ENCODE measurements around the gene EPB41.
A peak's percentile ranks its signal among the peaks of the same experiment; 100 is the strongest.

DNA sequence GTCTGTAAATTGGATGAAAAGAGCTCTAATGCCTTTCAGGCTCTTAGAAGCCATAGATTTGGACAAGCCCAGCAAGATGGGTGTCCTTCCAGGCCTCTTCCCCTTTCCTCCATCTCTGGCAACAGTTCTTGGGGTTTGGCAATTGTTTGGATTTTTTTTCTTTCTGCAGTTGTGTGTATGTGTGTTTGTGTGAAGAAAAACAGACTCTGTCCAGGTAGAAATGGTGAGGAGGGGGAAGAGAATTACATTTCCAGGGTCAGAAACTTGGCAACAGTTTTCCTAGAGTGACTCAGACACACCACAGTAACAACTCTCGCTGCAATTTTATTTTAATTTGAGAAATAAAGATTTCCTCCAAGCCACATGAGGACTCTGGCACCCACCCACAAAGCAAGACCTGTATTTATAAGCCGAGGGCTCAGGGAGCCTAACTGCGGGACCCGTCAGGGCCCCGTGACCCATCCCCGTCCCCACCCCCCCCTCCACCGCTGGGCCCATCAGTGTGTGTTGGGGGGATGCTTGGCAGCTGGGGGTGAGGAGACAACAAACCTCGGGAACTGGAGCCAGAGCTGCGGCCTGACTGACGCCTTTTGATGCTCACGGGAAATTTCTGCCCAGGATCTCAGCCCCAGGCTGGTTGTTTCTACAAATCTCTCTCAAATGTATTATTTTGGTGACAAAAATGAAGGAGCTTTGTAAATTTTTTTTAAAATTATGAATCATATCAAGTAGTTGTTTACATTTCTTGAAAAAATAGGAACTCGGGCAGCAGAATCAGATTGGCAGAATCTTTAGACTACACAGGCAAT lies 205.0 kb downstream of the EPB41 start:
- TF ChIP-seq, protein P1, sequence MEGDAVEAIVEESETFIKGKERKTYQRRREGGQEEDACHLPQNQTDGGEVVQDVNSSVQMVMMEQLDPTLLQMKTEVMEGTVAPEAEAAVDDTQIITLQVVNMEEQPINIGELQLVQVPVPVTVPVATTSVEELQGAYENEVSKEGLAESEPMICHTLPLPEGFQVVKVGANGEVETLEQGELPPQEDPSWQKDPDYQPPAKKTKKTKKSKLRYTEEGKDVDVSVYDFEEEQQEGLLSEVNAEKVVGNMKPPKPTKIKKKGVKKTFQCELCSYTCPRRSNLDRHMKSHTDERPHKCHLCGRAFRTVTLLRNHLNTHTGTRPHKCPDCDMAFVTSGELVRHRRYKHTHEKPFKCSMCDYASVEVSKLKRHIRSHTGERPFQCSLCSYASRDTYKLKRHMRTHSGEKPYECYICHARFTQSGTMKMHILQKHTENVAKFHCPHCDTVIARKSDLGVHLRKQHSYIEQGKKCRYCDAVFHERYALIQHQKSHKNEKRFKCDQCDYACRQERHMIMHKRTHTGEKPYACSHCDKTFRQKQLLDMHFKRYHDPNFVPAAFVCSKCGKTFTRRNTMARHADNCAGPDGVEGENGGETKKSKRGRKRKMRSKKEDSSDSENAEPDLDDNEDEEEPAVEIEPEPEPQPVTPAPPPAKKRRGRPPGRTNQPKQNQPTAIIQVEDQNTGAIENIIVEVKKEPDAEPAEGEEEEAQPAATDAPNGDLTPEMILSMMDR (IDR thresholded peaks at IDR 0.05) = no peak
- peak in 1 of 4 donors; percentile 35 for TF ChIP-seq POLR2AphosphoS5 (IDR thresholded peaks at IDR 0.05)

Data from sigmoid colon (tissue), 4 donors.